GM12892 (cell line): ENCODE results near the gene ZFP62.

Source experiments
- POLR2A ChIP-seq: IDR thresholded peaks from 2 replicates; pipeline ENCODE4 v1.6.1; 2011; ENCODE audit warnings: low read depth, low read length, control low read depth
- POLR2AphosphoS5 ChIP-seq: IDR thresholded peaks from 2 replicates; pipeline ENCODE4 v1.6.1; 2011; ENCODE audit warnings: low read depth, low read length, control low read depth
- TAF1 ChIP-seq: IDR thresholded peaks from 2 replicates; pipeline ENCODE4 v1.6.1; 2011; ENCODE audit warnings: low read depth, mild to moderate bottlenecking, control low read depth, low read length, borderline replicate concordance

DNA sequence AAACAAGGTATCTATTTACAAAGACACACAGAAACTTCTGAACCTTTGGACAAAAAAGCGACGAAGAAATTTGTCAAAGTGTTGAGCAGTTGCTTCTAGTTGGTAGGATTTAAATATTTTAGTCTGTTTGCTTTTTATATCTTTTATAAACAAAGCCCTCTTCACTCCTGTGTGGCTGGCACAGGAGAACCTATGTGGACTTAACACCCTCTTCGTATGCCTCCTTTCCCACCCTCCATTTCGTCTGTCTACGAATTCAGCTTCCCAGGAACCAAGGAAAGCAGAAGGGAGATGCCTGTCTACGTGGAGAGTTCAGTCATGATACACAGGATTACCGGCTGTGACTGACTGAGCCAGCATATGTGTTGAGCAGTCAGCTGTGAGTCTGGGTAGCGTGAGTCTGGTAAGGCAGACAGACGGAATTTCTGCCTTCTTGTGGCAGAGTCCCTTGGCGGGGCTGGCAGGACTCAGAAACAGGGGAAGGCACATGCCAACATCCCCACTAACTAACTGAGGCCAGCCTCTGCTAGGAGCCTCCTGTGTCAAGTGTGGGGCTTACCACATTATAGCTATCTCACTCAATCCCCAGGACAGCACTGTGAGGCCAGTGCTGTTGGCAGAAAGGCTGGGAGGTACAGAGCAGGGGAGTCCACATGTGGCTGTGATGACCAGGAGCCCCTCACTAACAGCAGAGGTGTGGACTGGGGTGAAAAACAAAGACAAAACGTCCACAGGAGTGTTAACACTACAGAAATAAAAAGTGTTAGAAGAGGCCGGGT lies 13.9 kb upstream of the ZFP62 start:
- TF ChIP-seq POLR2AphosphoS5 (no peak), POLR2A (no peak), TAF1 (no peak)
